ENCODE measurements around the gene STK24.
"Not testable (repeated sequence)": the region's sequence is repeated elsewhere in the genome, so short reads cannot be mapped to it uniquely, and the experiment has no call there.

The STK24 gene

GRCh38 chr13:98434060-98434459 is 142.8 kb downstream of the STK24 start:
- DNase-seq (ENCODE audit: low spot score): no peak

DNA sequence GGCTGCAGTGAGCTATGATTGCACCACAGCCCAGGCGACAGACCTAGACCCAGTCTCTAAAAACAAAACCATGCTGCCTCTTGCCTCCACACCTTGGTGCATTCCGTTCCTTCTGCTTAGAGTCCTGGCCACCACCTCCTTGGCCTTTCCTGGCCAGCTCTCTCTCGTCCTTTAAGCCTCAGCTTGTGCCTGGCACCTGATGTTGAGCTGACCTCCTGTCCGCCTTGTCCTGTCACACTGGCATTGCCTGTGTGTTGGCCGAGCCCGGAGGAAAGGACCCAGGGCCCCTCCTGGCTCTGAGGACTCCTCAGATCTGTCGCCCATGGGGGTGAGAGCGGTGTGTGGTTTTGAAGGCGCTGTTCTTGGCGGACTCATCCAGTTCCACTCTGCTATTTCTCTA is 143.3 kb downstream of the STK24 start:
- no peak for DNase-seq (ENCODE audit: low spot score)

GRCh38 chr13:98432638-98433037 is 144.3 kb downstream of the STK24 start:
- no peak for DNase-seq (ENCODE audit: low spot score)

GRCh38 chr13:98429977-98430736 is 146.8 kb downstream of the STK24 start:
- DNase-seq (ENCODE audit: low spot score): no peak

DNA sequence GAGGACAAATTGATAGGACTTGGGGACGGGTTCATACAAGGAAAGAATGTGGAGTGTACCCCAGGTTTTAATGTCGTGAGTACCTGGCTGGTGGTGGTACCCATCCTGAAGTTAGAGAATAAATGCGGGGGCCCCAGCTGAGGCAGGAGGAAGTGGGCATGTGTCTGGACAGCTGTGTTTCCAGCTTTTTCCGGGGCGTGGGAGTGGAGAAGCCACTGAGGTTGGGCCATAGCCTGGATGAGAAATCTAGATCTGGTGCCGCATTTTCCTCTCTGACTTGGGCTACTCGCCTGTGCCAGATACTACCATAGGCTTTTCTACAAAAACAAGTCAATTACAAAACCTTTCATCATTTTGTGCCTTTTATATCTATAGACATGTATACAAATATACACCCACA is 147.4 kb downstream of the STK24 start:
- DNase-seq (ENCODE audit: low spot score): no peak

DNA sequence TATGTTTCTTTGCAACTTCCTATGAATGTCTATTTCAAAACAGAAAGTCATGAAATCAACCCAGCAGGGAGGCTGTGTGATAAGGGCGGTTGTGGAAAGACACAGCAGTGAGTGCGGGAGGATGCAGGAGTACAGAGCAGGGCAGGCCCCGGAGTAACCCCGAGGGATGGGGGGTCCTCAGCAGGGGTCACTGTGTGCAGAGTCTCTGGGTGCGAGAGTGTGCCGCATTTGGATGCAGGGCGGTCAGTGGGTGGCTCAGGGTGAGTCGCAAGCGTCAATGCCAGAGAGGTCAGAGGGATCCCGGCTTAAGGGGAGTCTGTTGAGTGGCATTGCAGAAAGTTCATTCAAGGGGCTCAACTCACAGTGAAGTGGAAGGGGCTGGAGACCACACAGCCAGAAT is 147.8 kb downstream of the STK24 start:
- DNase-seq (ENCODE audit: low spot score): no peak

- no peak for DNase-seq (ENCODE audit: low spot score)
Observed at GRCh38 chr13:98428256-98428966, 148.5 kb downstream of the STK24 start.

DNA sequence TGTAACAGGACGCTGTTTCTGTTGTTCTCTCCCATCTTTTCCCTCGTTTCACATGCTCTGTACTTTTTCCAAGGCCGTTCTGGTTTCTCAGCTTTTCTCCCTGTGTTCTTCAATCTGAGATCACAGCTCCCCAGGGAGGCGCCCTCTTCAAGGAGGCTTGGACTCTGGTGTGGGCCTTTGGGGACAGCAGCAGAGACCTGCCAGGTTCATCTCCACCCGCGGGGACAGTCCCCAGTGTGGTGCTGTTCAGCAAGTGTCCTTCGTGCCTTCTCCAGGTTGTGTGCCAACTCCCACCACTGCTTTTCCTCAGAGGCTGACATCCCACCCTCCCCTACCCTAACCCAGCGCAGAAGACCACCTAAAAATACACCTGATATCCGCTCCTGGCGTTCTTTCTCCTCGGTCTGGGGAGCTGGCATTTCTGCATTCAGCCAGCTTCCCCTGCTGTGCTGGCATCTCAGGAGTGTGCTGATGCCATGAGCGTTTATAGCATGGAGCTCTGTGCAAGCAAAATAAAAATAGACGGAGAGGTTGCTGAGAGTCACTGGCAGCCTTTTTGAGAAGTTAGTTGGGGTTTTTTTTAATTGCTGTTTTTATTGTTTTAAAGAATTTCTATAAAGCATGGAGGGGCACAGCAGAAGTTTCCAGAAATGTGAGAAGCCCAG is 149.4 kb downstream of the STK24 start:
- DNase-seq (ENCODE audit: low spot score): no peak

DNA sequence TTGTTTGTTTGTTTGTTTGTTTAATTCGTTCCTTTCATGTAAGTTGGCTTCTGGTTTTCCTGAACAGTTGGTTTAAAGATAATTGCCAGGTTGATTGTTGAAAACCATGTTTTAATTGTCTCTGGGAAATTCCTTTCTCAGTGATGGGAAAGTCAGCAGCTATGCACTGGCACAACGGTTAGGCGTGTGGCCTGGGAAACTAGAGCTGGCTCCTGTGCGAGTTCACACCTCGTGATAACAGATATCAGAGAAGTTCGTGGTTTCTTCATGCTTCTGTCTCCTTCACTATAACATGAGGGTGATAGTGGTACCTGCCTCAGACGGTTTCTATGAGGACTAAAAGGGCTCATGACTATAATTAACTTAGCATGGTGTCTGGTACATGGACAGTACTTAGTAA is 153.5 kb downstream of the STK24 start:
- no peak for DNase-seq (ENCODE audit: low spot score)

- no peak for DNase-seq (ENCODE audit: low spot score)
Observed at GRCh38 chr13:98422046-98422445, 154.9 kb downstream of the STK24 start.

GRCh38 chr13:98420554-98421175 is 156.2 kb downstream of the STK24 start:
- no peak for DNase-seq (ENCODE audit: low spot score)

- no peak for DNase-seq (ENCODE audit: low spot score)
Observed at GRCh38 chr13:98419786-98420553, 156.9 kb downstream of the STK24 start.

- DNase-seq (ENCODE audit: low spot score): peak; percentile 30
Observed at GRCh38 chr13:98416408-98416807, 160.5 kb downstream of the STK24 start.

DNA sequence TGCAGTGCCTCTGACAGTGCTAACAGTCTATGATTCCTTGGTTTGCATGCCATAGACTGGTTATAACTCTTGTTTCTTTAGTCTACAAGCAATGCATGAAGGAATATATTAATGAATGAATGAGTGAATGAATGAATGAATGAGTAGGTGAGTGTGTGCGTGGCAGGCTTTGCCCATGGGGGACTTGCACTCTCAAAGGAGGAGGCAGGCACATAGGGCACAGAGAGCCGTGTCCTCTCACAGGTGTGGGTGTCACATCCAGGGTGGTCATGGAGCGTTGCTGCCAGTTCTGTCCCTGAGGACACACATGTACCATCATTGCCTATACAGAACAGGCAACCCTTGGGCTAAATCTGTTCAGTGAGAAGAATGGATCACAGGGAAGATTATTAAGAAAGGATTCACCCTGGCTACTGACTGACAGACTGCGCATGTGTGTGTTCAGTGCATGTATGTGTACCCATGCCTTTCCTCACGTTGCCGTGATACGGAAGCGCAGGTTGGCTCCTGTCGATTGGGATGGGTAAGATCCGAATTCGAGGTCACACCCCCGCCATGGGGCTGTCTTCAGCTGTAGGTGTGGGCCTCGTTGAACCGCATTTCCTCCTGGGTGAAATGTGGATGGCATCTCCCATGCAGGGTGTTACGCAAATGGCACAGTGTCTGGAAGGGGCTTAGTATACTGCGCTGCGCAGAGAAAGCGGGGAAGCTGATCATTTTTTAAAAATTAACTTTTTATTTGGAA is 161.4 kb downstream of the STK24 start:
- DNase-seq (ENCODE audit: low spot score): no peak

DNA sequence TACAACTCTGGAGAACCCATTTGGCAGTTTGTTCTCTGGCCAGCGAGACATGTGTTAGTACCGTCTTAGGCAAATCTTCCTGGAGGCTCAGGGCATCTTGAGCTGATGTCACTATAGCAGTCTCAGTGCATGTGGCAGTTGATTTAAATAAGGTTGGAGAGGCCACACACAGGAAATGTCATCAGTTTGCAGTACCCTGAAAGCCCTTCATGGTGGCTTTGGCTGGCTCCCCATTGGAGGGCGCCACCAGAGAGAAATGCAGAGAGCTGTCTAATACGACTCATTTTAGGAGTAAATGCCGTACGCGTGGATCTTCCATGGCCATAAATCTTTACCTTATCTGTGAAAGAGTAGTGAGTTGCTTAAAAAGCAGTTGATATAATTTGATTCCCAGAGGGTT is 163.1 kb downstream of the STK24 start:
- DNase-seq (ENCODE audit: low spot score): no peak

DNA sequence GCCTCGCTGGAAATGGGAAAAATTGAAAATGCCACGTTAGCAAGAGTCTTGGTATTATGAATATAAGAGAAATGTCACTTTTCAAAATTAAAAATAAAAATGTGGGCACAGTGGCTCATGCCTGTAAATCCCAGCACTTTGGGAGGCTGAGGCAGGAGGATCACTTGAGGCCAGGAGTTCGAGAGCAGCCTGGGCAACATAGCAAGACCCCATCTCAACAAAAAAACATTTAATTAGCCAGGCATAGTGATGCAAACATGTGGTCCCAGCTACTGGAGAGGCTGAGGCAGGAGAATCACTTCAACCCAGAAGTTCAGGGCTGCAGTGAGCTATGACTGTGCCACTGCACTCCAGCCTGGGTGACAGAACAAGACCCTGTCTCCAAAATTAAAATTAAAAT is 163.6 kb downstream of the STK24 start:
- DNase-seq (ENCODE audit: low spot score): not testable (repeated sequence)

GRCh38 chr13:98411617-98412265 is 165.2 kb downstream of the STK24 start:
- DNase-seq (ENCODE audit: low spot score): no peak

DNA sequence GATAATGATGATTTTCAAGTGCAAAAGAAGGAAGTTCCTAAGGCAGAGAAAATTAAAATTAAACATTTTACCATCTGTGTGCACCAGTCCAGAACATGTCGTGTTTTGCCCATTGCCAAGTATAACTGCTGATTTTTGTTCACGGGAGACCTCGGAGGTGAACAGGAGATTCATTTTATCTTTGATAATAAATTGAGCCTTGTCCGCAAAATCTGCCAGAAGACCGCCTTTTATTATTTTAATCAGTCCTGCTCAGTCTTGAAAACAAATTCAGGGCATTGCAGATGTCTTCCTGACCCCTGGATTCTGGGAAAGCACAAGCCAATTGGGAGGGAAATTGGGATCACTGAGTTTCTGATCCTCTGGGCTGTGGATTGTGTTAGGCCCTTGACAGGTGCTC is 165.9 kb downstream of the STK24 start:
- no peak for DNase-seq (ENCODE audit: low spot score)

GRCh38 chr13:98410612-98411011 is 166.3 kb downstream of the STK24 start:
- no peak for DNase-seq (ENCODE audit: low spot score)

DNA sequence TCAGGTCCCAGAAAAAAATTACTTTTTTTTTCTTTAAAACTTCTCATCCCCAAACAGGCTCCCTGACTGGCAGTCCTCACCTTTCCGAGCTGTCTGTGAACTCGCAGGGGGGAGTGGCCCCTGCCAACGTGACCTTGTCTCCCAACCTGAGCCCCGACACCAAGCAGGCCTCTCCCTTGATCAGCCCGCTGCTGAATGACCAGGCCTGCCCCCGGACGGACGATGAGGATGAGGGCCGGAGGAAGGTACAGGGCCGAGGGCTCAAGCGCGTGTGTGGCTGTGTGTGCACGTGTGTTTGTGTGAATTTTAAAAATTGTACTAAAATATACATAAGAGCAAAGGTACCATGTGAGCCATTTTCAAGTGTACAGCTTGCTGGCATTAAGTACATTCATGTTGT is 167.6 kb downstream of the STK24 start:
- no peak for DNase-seq (ENCODE audit: low spot score)

- DNase-seq (ENCODE audit: low spot score): no peak
Observed at GRCh38 chr13:98407575-98407974, 169.3 kb downstream of the STK24 start.
